NCI-H82 (cell line): ENCODE measurements around the gene BTG2.

Experiments
- DNase-seq: peaks from one replicate; lab custom pipeline; 2025; lab: John Stamatoyannopoulos, UW

Gene BTG2

GRCh38 chr1:203342192-203342940 lies 37.0 kb downstream of the BTG2 start:
- DNase-seq = peak; percentile 96

- DNase-seq = no peak
These were observed 38.8 kb downstream of the BTG2 start for GRCh38 chr1:203343956-203344754.

- no peak for DNase-seq
These were observed 40.9 kb downstream of the BTG2 start for GRCh38 chr1:203346060-203346768.

- DNase-seq = no peak
These were observed 41.4 kb downstream of the BTG2 start for GRCh38 chr1:203346769-203347102.

GRCh38 chr1:203349166-203349565 lies 43.8 kb downstream of the BTG2 start:
- DNase-seq = no peak

- no peak for DNase-seq
These were observed 44.6 kb downstream of the BTG2 start for GRCh38 chr1:203349773-203350524.

GRCh38 chr1:203351037-203351625 lies 45.8 kb downstream of the BTG2 start, which contains the start of gene FMOD:
Gene FMOD, minus strand, starts transcription at chr1:203351122. Its CDS starts 2,852 bp downstream, at chr1:203348270.
- DNase-seq = peak; percentile 53

- DNase-seq = no peak
These were observed 48.2 kb downstream of the BTG2 start for GRCh38 chr1:203353486-203353885.

- DNase-seq = no peak
These were observed 48.9 kb downstream of the BTG2 start for GRCh38 chr1:203354246-203354645.

GRCh38 chr1:203359010-203359571 lies 53.8 kb downstream of the BTG2 start:
- DNase-seq = no peak
